K562 (cell line): Measurements from ENCODE around the gene MYOCD. TPM values are rescaled to one million over a fixed set of nuclear protein-coding genes. Genes with fewer than 3 reads are reported as not detected.

Experiments
- ATAC-seq: fragments of 200-7000 bp; cut with Tn5 transposase; 3 replicates; pipeline ENCODE4 v1.9.1; 2020; ENCODE audit warnings: moderate library complexity
- BruUV-seq: library from RNA; stranded (reverse); fragments of 400-500 nt; replicated peaks from 2 replicates; lab custom pipeline; 2021; lab: Mats Ljungman, UMichigan
- CTCF ChIA-PET: fragments of 300-600 bp; formaldehyde crosslinking; extraction: SDS; loops from one replicate; lab custom pipeline; 2021; ENCODE audit warnings: low intra/inter-chr PET ratio; lab: Yijun Ruan, JAX
- POLR2A ChIA-PET: fragments of 300-600, 350-650 bp; sonication (Branson Sonifier 250); formaldehyde crosslinking; extraction: SDS; loops from one replicate; lab custom pipeline; 2021; ENCODE audit warnings: antibody characterized with exemption, inconsistent platforms; lab: Yijun Ruan, JAX
- DNase-seq, 4 experiments: peaks; one replicate each; pipeline versions ENCODE4 v3.0.0 to v3.0.0-alpha.2; 2011 to 2018; ENCODE audit warnings: low spot score in 3 of 4, mixed read lengths in 3 of 4; ENCODE audit errors: extremely low read depth in 1 of 4
- FAIRE-seq: peaks from 2 replicates; lab custom pipeline; 2011; peaks lifted over from hg19 to GRCh38; lab: Jason Lieb, UNC
- H2AFZ ChIP-seq: 2 replicates; pipeline ENCODE4 v1.6.0; 2011; ENCODE audit warnings: low read depth, low read length, control low read depth, inconsistent platforms
- H3K27ac ChIP-seq: fragments of 200-600 bp; 3 replicates; pipeline ENCODE4 v1.8.0; 2011; ENCODE audit warnings: low read depth, mild to moderate bottlenecking, control low read depth, inconsistent platforms, low read length, moderate library complexity, mixed read lengths; ENCODE audit errors: extremely low read depth
- H3K27me3 ChIP-seq, 2 experiments: fragments of 300-600 bp in 1 of 2; 2 replicates in 1 of 2; 3 replicates in 1 of 2; pipeline versions ENCODE4 v1.6.0 to v1.8.0; 2011; ENCODE audit warnings: inconsistent platforms in 2 of 2, low read length in 2 of 2, mild to moderate bottlenecking in 1 of 2, mixed read lengths in 1 of 2, moderate library complexity in 1 of 2; ENCODE audit not compliant: control insufficient read depth in 2 of 2, insufficient read depth in 2 of 2
- H3K36me3 ChIP-seq: fragments of 300-600 bp; 3 replicates; pipeline ENCODE4 v1.8.0; 2011; ENCODE audit warnings: mild to moderate bottlenecking, low read length, inconsistent platforms; ENCODE audit not compliant: control insufficient read depth, insufficient read depth
- H3K4me1 ChIP-seq, 2 experiments: fragments of 200-600 bp in 1 of 2; replicated peaks in 1 of 2; 2 replicates in 1 of 2; 3 replicates in 1 of 2; pipeline versions ENCODE4 v1.5.1 to v1.8.0; 2011; ENCODE audit warnings: inconsistent platforms in 2 of 2, low read length in 2 of 2, mild to moderate bottlenecking in 1 of 2, mixed read lengths in 1 of 2, moderate library complexity in 1 of 2; ENCODE audit not compliant: control insufficient read depth in 2 of 2, insufficient read depth in 2 of 2
- H3K4me2 ChIP-seq: 2 replicates; pipeline ENCODE4 v1.6.1; 2011; ENCODE audit warnings: low read length, control low read depth, inconsistent platforms, mixed read lengths; ENCODE audit not compliant: insufficient read depth
- H3K4me3 ChIP-seq: fragments of 200-600 bp; sonication (generic), shearing (Covaris generic); 2 replicates; pipeline ENCODE4 v1.5.1; 2016; ENCODE audit warnings: control low read depth, inconsistent platforms
- H3K79me2 ChIP-seq: fragments of 200-600 bp; 3 replicates; pipeline ENCODE4 v1.8.0; 2011; ENCODE audit warnings: low read length, inconsistent platforms; ENCODE audit not compliant: control insufficient read depth, insufficient read depth
- H3K9ac ChIP-seq, 2 experiments: 2 replicates each; pipeline versions ENCODE4 v1.6.0 to v1.6.1; 2011; ENCODE audit warnings: low read depth in 2 of 2, low read length in 2 of 2, control low read depth in 1 of 2, inconsistent platforms in 1 of 2, mild to moderate bottlenecking in 1 of 2, mixed read lengths in 1 of 2; ENCODE audit not compliant: insufficient read depth in 1 of 2
- H3K9me1 ChIP-seq: one replicate; pipeline ENCODE4 v1.6.0; 2011; ENCODE audit warnings: inconsistent platforms, mild to moderate bottlenecking, low read length, moderate library complexity; ENCODE audit not compliant: control insufficient read depth, insufficient read depth
- H3K9me3 ChIP-seq: replicated peaks from 2 replicates; pipeline ENCODE4 v1.5.1; 2011; ENCODE audit warnings: low read depth, low read length, inconsistent platforms; ENCODE audit not compliant: control insufficient read depth, insufficient read depth
- H4K20me1 ChIP-seq: replicated peaks from 2 replicates; pipeline ENCODE4 v1.6.1; 2011; ENCODE audit warnings: low read length, inconsistent platforms, mixed read lengths; ENCODE audit not compliant: control insufficient read depth, insufficient read depth
- CBX3 ChIP-seq, 2 experiments: IDR thresholded peaks; 1 replicate in 1 of 2; 2 replicates in 1 of 2; pipeline ENCODE4 v1.6.1; 2012; ENCODE audit warnings: inconsistent platforms in 2 of 2, low read length in 2 of 2, borderline replicate concordance in 1 of 2, control low read depth in 1 of 2
- CHD7 ChIP-seq: fragments of 200-600 bp; sonication (generic); IDR thresholded peaks from one replicate; pipeline ENCODE4 v1.6.1; 2012; ENCODE audit warnings: mild to moderate bottlenecking, low read depth, low read length, inconsistent platforms
- ELF1 ChIP-seq: fragments of 200-800 bp; sonication (Bioruptor generic); IDR thresholded peaks from 2 replicates; pipeline ENCODE4 v1.6.1; 2016; ENCODE audit warnings: missing genetic modification characterization, missing compliant biosample characterization
- HEY1 ChIP-seq: fragments of 250-450 bp; sonication (Bioruptor Pico); IDR thresholded peaks from 2 replicates; pipeline ENCODE4 v1.5.0; 2020; ENCODE audit warnings: mild to moderate bottlenecking, moderate library complexity, borderline replicate concordance
- JUND ChIP-seq, 2 experiments: IDR thresholded peaks; 2 replicates in 1 of 2; 3 replicates in 1 of 2; pipeline ENCODE4 v1.6.1; 2011; ENCODE audit warnings: borderline replicate concordance in 2 of 2, low read depth in 2 of 2, low read length in 2 of 2, improper control_type of control experiment in 1 of 2, missing biosample characterization in 1 of 2, missing genetic modification characterization in 1 of 2, missing genetic modification reagents in 1 of 2
- TFE3 ChIP-seq: fragments of 450-650 bp; formaldehyde crosslinking; IDR thresholded peaks from 2 replicates; pipeline ENCODE4 v1.4.0; 2020; ENCODE audit warnings: mild to moderate bottlenecking, mixed read lengths
- ZNF224 ChIP-seq: sonication (generic); formaldehyde crosslinking; IDR thresholded peaks from 2 replicates; pipeline ENCODE4 v1.8.0; 2022; ENCODE audit warnings: mild to moderate bottlenecking, missing genetic modification reagents
- ZNF24 ChIP-seq: fragments of 450-650 bp; IDR thresholded peaks from 2 replicates; pipeline ENCODE4 v1.6.1; 2016
- ZNF830 ChIP-seq: fragments of 250-450 bp; sonication (Bioruptor Pico); IDR thresholded peaks from 2 replicates; pipeline ENCODE4 v1.5.0; 2021; ENCODE audit warnings: mild to moderate bottlenecking
- in situ Hi-C: fragments of 300-500 bp; cut with MboI; formaldehyde crosslinking; loops from 4 replicates; pipeline ENCODE4 v1.15.0; 2018; ENCODE audit warnings: inconsistent platforms, mixed read lengths
- intact Hi-C: fragments of 100-400 bp; cut with micrococcal nuclease; formaldehyde crosslinking; loops from 2 replicates; pipeline ENCODE4 v1.14.2; 2022
- polyA plus RNA-seq, 8 experiments: library from polyadenylated mRNA; depleted of rRNA in 4 of 8; stranded (reverse) in 5 of 8; unstranded in 3 of 8; fragments of >200 nt; fragmentation: Nextera tagmentation in 2 of 8; fragmentation: Illumina TruSeq in 1 of 8; extraction: Ambion mirVana in 2 of 8; extraction: Trizol in 1 of 8; gene quantifications; 2 replicates each; pipeline versions ENCODE4 v1.2.1 to v1.2.3, GENCODE V29; 2011 to 2014; ENCODE audit warnings: inconsistent platforms in 1 of 8, missing spikeins in 1 of 8
- total RNA-seq, 7 experiments: library from RNA; depleted of rRNA in 6 of 7; stranded (reverse); fragments of >200 nt in 6 of 7; fragmentation: Illumina TruSeq in 2 of 7; extraction: Trizol in 2 of 7; gene quantifications; 2 replicates each; pipeline versions ENCODE4 v1.2.1 to v1.2.3, GENCODE V29; 2011 to 2021; ENCODE audit warnings: low replicate concordance in 1 of 7

Gene MYOCD
- total and polyA plus RNA-seq, 9 of the 15 experiments (the other 6 are each of a cell fraction or from before 2014, with no cell fraction given): not detected

GRCh38 chr17:12644623-12645022 lies 21.1 kb upstream of the MYOCD start:
- Histone ChIP-seq H2AFZ (no peak overlapping the region), H3K9me3 (no peaks in the 10 kb centered on the region), H3K9me1 (no peaks in the 10 kb centered on the region), H3K9ac (no peak overlapping the region), H3K4me2 (no peak overlapping the region), H3K27ac (no peak overlapping the region), H3K4me1 (no peaks in the 10 kb centered on the region), H4K20me1 (no peaks in the 10 kb centered on the region), H3K79me2 (no peaks in the 10 kb centered on the region), H3K4me3 (no peak overlapping the region), H3K27me3 (no peaks in the 10 kb centered on the region), H3K36me3 (no peaks in the 10 kb centered on the region)
- ATAC-seq (no peak), DNase-seq (no peak), FAIRE-seq (no peak)
- ChIA-PET CTCF (no interaction called here), POLR2A (no interaction called here)
- in situ Hi-C loops: no loop called here
- no TSS peak for BruUV-seq
- intact Hi-C loops: no loop called here
- TF ChIP-seq CBX3 (IDR thresholded peaks at IDR 0.05; ENCODE audit: borderline replicate concordance in 1 of 2, low read length in 2 of 2): no peak
- no peak for TF ChIP-seq HEY1 (CRISPR knock-in tag)
- TF ChIP-seq CHD7: no peak
- no peak for TF ChIP-seq ZNF224 (CRISPR knock-in tag)
- no peak for TF ChIP-seq ELF1 (tag)
- TF ChIP-seq ZNF830: no peak
- TF ChIP-seq ZNF24: no peak
- TF ChIP-seq TFE3: no peak
- TF ChIP-seq JUND (IDR thresholded peaks at IDR 0.05; ENCODE audit: borderline replicate concordance, low read depth, low read length): no peak
- no peak for TF ChIP-seq JUND (tag; IDR thresholded peaks at IDR 0.05; ENCODE audit: borderline replicate concordance, low read depth, low read length)
